CD4-positive, alpha-beta T cell treated with Interleukin-4 for 4 hours (primary cell): ENCODE results near the gene ZNRF1.
"Not testable (repeated sequence)": the region's sequence is repeated elsewhere in the genome, so short reads cannot be mapped to it uniquely, and the experiment has no call there.

ENCODE experiments used
- DNase-seq: peaks from one replicate; pipeline ENCODE4 v3.0.0-alpha.2; 2020

The ZNRF1 gene

DNA sequence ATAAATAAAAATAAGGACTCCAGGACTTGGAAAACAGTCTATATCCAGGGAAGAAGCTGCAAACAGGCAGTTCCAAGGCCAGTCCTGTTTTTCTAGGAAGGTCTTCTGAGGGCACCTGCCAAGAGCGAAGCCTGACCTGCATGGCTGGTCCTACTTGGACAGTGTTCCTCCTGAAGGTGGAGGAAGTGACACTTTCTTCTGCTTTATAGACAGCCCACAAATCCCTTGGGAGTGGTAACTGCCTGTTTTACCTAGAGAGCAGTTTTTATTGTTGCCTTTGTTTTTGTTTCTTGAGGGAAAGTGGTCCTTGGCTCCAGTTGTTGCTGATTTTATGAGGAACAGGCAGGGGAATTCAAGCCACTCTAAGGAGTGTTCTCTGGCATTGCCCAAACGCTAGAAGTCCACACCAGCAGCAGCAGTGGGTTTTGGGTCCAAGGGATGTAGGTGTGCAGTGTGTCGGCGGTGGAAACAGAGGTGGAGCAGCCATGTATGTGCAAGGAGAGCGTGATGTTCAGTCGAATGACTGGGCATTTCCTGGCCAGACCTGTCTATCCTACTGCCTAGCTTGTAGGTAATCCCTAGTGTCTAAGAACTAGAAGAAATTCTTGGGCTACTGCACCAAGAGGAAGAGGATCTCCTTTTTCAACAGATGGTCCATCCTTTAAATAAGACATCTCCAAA is 82.5 kb downstream of the ZNRF1 start:
- DNase-seq: no peak

DNA sequence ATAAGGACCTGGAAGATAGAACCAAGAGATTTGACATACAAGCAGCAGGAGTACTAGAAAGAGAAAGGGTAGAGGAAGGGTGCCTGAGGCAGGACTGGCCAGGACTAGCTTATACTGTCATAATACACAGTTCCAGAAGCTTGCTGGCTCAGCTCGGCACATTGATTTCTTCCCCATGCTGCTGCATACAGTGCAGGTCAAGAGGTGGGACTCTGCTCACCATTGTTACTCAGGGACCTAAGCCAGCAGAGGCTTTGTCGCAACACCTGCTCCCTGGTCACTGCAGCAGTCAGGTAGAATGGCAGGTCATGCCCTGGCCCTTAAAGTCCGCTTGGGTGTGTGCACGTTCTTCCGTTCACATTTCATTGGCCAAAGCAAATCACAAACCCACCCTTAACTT is 85.0 kb downstream of the ZNRF1 start:
- no peak for DNase-seq

DNA sequence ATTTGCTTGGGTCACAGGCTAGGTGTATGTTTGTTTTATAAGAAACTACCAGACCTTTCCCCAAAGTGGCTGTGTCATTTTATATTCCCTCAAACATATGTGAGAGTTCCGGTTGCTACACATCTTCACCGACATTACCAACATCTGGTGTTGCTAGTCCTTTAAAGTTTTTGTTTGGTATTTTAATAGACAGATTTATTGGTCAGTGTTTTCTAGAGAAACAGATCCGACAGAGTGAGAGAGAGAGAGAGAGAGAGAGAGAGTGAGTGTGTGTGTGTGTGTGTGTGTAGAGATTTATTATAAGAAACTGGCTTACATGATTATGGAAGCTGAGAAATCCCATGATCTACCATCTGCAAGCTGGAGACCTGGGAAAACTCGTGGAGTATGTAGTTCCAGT is 86.7 kb downstream of the ZNRF1 start:
- DNase-seq: no peak

DNA sequence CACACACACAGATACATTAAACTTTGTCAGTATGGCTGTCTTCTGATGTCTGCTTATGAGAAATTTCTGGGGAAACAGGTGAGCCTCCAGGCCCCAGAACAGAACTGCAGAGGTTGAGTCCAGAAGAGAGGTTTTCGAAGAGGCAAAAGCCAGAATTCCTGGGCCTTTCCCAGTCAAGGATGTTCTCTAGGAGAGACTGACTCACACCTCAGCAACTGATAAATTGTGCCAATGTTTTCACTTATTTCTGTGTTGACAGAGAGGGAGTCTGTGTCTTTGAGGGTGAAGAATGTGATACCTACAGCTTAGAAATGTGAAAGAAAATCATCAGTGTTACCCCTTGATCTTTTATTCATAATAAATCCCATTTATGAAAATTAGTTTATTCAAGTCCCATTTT is 87.5 kb downstream of the ZNRF1 start:
- DNase-seq: no peak

DNA sequence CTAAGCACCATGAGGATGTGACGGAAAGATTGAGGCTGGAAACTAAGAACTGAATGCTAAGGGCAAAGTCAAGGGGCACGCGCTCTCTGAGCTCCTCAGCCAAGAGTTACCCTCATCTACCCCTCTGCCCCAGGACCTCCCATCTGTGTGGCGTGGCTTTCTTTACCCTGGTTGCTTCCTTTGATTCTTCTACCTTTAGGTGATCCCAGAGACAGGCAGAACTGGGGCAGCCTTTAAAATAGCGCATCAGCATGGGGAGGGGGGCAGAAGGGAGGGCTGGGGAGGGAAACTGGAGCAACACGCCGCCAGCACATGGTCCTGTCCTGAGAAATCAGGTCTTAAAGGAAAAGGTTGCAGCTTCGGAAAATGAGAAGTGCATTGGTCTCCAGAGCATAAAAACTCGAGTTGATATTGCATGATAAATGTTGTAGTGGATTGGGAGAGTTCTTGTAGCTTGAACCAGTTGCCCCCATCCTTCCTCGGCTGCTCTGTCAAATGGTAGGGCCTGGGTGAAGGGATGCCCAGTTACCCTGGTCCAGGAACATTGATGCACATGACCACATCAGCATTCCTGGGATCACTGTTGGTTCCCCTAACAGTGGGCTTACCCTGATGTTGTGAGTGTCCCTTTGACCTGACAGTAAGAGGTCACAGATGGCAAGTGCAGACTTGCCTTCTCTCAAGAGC is 88.0 kb downstream of the ZNRF1 start:
- no peak for DNase-seq

DNA sequence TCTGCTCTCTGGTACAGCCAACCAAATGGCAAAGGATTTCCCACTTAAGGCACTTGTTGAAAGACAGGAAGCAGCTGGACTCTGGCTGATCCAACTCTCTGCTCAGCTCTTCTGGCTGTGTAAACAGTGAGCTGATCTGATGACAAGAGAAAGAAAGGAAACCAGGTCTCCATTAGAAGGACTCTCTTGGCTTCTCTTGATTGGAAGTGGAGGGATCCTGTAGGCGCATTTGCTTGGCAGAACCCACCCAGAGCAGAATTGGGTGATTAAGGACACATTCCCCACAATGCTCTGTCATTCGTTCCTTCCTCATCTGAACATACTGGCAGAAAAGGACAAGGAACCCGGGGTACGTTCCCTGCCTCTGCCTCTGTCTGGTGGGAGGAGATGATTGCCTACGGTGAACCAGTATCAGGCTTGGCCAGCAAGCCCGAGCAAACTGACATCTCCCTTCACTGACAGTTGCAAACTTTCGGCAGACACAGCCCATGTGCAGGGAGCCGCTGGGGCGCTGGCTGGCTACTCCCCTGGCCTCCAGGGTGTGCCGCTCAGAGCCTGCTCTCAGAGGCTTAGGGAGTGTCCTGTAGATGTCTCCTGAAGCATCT is 88.7 kb downstream of the ZNRF1 start:
- DNase-seq: no peak

DNA sequence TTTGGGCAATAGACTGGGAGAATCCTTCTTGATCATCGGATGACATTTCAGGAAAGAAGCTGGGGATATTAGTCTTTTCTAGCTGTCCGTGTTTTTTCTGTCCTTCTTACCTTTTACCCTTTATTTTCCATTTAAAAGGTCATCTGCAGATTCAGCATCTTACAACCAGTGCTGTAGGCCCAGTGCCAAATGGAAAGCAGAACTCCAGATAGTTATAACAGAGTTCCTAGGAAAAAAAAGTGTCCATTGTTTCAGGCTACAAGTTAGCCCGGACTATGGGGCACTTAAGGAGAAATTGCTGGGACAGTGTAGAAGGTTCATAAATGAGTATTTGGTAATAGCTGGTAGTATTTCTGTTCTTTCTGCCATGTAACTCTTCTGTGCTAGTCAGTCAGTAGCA is 89.4 kb downstream of the ZNRF1 start:
- DNase-seq: no peak

DNA sequence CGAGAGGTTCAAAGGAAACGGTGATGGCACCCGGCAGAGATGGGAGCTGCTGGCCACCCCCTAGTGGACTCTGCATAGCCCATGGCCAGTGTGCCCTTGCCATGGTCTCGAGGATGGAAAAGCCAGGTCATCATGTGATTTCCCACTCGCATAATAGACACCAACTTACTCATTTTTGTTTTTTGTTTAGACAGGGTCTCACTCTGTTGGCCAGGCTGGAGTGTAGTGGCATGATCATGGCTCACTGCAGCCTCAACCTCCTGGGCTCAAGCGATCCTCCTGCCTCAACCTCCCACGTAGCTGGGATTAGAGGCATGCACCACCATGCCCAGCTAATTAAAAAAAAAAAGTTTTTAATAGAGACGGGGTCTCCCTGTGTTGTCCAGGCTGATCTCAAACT is 90.1 kb downstream of the ZNRF1 start:
- DNase-seq: no peak

DNA sequence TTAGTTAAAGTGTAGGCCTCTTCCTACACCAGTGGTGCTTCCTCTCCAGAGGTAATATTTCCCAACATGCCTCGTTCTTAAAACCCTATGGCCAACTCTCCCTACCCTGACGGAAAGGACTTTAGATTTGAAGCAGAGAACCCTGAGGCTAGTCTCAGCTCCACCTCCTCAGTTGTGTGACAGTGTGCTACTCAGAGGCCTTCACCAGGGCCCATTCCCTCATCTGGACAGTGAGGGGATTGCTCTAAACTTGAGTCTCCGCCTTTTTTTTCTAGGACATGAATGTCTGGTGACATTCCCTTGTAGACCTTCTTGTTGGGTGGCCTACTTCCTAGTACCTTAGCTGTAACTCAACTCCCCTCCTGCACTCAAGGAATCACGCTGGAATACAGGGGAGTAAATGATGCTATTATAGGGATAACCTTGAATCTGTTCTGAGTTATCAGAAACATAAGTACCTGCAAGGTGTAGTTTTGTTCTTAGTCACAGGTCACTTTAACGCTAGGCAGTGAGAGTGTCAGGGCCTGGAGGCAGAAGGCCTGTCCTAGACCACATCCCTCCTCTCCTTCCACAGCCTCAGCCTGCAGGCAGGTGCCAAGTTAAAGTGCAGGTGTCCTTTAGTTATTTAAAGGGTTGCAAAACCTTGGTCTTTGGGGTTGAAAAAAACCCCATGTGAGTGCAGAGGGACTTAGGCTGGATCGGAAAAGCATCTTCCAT is 90.8 kb downstream of the ZNRF1 start:
- DNase-seq: no peak

DNA sequence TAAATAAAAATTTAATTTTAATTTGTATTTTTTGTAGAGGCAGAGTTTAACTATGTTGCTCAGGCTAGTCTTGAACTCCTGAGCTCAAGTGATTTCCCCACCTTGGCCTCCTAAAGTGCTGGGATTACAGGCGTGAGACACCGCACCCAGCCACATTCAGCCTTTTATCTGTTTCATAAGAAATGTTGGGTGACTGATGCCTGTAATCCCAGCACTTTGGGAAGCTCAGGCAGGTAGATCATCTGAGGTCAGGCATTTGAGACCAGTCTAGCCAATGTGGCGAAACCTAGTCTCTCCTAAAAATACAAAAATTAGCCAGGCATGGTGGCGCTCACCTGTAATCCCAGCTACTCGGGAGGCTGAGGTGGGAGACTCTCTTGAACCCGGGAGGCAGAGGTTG is 92.1 kb downstream of the ZNRF1 start:
- not testable (repeated sequence) for DNase-seq

DNA sequence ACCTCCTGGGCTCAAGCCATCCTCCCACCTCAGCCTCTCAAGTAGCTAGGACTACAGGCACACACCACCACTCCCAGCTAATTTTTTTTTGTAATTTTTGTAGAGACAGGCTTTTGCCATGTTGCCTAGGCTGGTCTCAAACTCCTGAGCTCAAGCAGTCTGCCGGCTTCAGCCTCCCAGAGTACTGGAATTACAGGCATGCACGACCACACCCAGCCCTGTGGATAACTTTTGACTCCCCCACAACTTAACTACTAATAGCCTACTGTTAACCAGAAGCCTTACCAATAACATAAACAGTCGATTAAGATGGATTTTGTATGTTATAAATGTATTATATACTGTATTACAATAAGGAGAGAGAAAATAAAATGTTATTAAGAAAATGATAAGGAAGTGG is 92.8 kb downstream of the ZNRF1 start:
- DNase-seq: not testable (repeated sequence)

DNA sequence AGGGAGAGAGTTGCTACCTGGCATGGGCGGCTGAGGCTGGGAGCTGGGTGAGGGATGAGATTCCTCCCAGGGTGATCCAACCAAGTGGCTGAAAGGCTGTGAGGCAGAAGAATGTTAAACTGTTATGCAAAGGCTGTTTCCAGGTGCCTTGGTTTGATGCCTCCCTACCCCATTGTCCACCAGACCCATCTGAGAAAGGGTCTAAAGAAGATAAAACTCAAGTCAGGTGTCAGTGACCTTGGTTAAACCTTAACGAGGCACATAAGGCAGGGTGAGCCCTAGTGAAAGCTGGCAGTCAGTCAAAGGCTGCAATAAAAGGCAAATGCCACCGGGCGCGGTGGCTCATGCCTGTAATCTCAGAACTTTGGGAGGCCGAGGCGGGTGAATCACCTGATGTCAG is 94.0 kb downstream of the ZNRF1 start:
- no peak for DNase-seq

DNA sequence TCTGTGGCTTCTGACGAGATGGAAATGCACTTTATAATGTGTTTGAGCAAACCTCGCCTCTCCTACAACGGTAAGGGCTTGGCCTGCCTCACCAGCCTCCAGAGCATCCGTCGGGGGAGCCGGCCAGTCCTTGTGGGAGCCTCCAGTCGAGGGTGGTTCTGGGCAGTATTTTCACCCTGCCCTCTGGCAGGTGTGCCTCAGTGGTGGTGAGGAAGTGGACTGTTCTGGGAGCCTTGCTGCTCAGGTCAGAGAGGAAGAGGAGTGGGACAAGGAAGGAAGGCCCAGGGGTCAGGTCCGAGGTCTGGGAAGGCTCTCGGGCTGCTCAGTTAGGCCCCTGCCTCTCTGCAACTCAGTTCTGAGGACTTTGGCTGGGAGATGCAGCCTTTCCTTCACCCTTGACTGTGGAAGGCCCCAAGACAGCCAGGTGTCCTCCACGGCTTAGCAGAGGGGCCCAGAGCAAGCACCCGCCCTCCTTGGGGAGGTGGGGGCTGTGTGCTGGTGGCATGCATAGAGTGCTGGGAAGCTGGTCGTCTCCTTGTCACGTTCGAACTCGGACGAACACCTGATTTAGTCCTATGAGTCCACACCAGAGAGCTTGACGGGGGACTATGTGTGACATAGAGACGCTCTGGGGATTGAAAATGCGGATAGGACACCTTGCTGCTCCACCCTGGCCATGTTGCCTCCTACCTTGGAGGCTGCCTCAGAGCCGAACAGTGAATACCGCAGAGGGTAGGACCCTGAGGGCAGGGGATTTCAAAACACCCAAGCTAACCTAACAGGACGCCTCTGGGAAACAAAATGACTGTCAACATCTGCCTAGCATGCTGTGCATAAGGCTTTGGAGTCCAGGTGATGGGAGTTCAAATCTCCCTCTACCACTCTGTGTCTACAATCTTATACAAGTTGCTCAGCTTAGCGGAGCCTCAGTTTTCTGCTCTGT is 95.0 kb downstream of the ZNRF1 start:
- DNase-seq: no peak

DNA sequence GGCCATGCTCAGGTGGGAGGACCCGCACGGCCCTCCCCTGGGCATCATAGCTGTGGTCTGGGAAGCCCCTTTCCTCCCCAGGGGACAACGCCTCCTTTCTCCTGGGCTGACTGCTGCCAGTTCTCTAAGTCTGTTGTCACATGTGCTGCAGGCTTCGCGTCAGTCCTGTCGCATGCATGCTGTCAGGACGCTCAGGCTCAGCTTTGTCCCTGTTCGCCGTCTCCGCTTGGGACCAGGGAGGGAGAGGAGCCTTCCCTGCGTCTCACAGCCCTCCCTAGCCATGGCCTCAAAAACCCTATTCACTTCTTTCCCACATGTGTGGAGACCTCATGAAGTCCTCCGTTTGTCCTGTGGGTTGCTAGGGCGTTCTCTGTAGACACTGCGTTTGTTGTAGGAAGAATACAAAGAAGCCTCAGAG is 96.4 kb downstream of the ZNRF1 start:
- no peak for DNase-seq

DNA sequence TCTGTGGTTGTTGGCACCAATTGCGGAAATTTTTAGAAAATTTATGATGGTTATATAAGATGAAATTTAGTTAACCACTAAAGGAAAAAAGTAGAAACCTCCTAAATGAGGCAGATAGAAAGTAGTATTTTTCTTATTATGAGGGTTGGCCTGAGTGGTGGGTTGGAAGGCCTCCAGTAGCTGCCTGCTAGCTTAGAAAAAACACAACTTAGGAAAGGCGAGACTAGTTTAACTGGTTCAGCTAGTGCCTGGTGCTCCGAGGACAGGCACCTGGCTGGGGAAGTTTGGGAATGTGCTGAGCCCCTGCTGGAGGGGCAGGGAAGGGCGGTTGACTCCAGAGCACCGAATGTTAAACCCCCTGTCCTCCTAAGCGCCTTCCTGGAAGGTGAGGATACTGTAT is 97.8 kb downstream of the ZNRF1 start:
- DNase-seq: no peak

DNA sequence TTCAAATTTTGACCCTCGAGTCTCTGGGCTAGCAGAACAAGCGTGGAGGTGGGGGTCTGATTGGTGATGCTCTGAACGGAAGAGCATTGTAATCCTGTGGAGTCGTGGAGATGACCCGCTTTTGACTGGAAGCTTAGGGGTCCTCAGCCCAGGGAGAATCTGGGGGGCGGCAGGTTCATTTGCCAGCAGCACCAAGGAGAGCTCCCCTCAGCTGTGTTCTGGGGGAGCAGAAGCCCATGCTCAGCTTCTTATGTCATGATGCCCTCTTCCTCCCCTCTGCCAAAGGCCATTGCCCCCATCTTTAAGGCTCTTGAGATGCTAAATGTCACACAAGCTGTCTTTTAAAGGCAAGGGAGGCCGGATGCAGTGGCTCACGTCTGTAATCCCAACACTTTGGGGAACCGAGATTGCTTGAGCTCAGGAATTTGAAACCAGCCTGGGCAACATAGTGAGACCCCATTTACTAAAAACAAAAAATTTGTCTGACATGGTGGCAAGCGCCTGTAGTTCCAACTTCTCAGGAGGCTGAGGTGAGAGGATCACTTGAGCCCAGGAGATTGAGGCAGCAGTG is 98.5 kb downstream of the ZNRF1 start:
- no peak for DNase-seq

DNA sequence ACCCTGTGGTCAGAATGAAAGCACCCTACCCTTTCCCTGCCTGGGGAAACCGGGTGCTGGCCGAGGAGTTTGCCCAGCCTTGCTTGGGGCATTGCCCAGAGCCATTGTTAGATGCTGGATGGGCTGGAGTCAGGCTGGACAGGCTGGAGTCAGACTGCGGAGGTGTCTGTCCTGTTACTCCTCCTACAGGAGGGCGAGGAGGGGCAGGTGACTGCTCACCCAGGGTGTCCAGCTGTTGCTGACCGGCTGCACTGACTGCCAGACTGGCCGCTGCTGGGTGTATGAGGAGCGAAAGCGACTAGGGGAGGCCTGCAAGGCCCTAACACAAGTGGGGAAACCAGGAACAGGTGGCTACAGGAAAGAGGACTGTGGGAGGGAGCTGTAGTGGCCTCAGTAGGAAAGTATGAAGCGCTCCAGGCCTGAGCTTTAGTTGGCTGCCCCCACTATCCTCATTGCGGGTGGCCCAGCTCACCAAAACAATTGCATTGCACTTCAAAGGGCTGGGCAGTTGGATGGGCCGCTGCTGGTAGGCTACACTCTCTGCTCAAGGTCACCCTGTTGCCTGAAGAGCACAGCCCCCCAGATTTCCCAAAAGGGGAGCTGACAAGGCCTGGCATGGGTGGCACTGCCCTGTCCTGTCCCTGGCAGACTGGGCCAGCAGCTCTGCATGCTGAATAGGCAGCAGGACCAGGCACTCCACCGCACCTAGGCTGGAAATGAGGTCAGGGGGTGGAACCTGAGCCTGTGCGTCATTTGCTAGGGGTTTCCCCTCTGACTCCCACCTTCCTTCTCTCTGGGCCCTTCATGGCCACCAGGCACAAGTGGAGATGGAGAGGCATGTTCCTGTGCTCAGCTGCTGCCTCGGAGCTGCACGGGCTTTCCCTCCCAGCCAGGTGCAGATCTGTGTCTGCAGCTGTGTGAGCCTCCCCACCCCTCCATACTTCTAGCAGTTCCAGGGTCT is 99.4 kb downstream of the ZNRF1 start:
- peak; percentile 65 for DNase-seq

DNA sequence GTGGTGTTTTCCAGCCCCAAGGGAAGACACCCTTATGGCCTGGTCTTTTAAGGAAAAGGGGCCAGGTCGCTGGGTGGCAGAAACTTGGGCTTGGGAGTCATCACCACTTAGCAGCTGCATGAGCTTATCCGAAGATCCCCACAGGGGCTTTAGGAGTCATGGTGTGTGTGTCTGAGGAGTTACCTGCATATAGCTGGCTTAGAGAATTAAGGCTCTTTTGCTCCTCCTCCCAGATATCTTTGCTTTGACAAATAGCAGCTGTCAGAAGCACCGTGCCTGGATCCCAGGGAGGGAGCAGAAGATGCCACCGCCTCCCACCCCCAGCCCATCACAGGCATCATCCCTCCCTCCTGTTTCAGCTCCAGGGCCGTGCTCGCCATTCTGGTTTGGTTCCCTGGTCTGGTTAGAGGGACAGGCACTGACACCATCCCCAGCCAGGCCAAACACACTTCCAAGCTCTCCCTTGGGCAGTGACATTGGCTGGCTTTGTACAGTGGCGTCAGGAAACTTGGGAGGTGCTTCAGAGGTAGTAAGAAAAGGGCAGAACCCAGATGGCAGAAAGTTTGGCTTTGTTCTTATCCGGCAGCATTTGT is 100.3 kb downstream of the ZNRF1 start:
- no peak for DNase-seq

DNA sequence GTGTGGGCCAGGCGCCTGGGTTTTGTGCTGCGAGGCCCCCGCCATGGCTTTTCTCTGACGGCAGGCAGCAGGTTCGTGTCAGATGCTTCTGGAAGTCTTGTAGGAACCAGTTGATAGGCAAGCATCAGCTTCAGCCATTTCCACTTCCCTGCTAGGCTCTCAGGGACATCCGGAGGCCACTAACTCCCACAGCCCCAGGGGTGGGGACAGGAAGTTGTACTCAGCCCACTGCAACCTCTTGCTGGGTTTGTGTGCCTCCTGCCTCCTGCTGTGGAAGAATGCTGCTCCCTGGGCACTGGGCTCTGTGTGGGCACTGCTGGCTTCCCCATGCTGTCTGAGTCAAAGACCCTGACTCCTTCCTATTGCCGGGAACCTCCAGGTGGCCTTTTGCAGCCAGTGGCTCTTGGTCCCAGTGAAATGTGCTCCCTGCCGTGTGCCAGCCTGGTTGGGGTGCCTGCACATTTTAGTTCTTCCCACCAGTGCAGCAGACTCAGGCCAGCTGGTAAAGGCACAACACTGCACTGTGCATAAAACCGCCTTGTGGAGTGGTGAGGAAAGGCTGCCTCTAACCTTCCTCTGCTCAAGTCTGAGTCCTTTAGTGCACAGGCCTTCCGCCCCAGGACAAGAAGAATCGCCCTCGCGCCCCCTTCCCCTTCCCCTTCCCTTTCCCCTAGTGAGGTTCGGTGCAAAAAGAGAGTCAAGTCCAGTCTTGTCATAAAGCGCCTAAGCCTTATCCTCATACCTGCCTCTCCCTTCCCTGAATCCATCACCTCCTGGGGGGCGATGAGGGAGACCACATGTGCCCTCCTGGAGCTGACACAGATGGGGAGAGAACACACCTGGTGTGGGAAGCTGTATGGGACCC is 101.1 kb downstream of the ZNRF1 start:
- peak; percentile 38 for DNase-seq

DNA sequence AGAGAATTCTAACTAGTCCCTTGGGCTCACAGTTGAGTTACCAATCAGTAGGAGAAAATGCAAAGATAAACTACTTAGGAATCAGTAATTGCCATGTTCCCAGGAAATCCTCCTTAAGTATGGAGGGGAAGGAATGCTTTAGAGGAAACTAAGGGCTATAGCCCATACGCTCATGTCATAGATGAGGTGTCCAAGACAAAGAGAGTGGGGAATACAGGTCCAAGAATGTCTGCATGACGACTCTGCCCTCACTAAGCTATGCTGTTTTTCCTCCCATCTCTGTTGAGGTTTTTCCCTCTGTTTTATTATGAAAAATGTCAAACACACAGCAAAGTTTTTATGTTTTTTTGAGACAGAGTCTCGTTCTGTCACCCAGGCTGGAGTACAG is 101.8 kb downstream of the ZNRF1 start:
- DNase-seq: no peak
